ENCODE measurements around the gene UPF3A.
A peak's percentile ranks its signal among the peaks of the same experiment; 100 is the strongest.
"Not testable (repeated sequence)": the region's sequence is repeated elsewhere in the genome, so short reads cannot be mapped to it uniquely, and the experiment has no call there.

Gene UPF3A

DNA sequence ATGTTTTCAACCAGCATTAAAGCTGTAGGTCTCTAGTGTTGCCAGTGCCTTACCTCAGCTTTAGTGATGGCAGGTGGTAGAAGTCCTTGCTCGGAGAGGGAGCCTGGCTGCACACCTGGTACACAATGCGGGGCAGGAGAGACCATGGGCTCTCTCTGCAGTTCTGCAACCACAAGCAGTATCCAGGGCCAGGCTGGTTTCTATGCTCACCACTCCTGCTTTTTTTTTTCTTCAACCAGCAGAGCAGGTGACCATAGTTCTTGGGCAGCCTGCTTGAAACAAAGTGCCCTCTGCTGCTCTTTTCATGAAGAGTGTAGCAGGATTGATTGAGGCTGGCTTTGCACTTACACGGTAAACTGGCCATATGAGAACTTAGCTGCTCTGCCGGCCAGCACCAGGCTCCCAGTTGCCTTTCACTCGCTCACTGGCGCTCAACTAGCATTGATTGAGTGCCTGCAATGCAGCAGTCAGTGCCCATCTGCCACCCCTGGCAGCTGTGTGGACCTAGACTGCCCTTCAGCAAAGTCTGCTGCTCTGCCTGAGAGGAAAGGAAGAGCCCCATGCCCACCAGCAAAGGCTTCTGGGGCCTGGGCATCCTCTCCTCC is 28.5 kb downstream of the UPF3A start:
- DNase-seq: no peak

DNA sequence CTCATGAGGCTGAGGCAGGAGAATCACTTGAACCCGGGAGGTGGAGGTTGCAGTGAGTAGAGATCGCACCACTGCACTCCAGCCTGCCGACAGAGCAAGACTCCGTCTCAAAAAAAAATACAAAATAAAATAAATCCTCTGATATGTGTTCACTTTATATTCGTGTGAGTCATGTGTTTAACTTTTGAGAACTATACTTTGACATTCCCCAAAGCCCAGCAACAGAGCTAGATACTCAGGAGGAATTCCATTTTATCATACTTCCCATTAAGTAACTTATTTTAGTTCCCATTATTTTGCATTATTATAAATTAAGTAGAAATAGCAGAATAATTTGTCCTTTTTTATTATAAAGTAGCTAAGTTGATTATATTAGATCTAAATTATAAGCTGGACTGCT is 29.6 kb downstream of the UPF3A start:
- no peak for DNase-seq

DNA sequence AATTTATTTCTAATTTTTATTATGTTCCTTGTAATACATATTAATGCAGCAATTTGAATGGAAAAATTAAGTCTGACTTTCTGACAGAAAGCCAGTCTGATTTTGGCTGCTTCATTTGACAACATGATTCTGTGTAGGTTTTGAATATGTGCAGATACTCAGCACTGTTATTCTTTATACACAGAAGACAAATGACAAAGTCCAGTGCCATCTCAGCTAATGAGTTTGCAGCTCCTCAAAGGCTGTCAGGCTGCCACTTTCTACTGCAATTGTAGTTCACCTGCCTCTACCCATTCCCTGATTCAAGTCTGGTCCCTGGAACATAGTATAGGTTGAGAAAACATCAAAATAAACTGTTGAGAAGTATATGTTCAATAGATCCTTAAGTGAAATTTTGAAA is 30.0 kb downstream of the UPF3A start:
- DNase-seq: no peak

DNA sequence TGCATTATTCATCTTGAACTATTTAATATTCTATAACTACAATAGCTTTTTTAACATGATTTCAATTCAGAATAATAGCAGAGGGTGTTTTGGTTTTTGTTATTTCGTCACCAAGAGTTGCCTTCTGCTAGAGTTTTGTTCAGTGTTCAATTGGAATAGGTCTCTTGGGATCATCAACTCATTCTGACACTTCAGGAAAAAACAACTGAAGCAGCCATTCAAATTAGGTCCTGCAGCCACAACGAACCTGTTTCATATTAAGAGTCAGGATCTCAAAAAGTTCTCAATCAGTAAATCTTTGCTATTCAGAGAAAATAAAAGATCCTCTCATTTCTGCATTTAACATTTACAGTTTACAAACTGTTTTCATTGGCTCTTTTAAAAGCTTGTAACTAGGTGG is 30.5 kb downstream of the UPF3A start:
- no peak for DNase-seq

DNA sequence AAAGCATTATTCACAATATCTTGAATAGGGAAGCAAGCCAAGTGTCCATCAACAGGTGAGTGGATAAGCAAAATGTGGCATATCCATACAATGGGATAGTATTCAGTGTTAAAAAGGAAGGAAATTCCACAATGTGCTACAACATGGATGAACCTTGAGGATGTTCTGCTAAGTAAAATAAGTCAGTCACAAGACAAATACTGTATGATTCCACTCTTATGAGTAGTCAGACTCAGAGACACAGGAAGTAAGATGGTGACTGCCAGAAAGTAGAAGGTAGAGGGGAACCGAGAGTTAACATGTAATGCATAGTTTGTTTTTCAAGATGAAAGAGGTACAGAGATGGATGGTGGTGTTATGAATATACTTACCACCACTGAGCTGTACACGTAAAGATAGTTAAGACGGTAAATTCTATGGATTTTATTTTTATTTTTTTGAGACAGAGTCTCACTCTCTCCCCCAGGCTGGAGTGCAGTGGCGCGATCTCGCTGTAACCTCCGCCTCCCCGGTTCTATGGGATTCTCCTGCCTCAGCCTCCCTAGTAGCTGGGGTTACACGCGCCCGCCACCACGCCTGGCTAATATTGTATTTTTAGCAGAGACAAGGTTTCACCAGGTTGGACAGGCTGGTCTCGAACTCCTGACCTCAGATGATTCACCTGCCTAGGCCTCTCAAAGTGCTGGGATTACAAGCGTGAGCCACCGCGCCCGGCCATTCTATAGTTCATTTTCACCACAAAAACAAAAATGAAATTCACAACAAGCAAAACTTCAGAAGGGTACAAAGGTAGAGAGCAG is 31.9 kb downstream of the UPF3A start:
- DNase-seq: peak; percentile 29

DNA sequence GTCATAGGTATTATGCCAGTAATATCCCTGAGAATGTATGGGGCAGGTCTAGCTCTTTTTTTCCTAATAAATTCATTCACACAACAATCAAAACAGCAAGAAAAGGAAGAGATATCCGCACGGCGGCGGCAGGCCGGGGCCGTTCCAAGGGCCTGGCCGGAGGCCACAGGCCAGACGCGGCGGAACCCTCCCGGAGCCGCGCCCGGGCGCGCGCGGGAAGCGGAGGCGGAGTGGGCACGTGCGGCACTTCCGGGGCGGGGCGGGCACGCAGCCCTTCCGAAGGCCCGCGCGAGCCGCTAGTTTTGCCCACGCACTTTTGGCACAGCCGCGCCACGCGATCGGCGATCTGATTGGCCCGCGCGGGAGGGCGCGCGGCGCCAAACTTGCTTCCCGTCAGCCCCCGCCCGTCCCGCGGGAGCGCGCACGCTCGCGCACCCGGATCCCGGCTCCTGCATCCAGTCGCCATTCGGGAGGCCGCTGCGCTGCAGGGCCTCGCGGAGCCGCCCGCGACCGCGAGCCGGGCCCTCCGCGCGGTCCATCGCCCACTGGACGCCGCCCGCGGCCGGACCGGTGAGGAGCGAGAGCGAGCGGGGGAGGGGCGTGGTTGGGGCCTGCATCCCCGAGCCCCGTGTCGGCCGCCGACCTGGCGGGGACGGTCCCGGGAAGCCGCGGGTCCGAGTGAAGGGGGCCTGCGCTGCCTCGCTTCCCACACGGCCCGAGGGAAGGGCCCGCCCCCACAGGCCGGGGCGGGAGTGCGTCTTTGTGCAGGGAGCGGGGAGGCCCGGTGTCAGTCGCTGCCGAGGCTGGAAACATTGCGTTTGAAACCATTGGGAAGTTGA is 32.9 kb downstream of the UPF3A start, which contains the start of gene CHAMP1:
Gene CHAMP1, plus strand, starts transcription at position 430 of the 839 bp plus-strand sequence. CDS start 9,340 bp downstream, outside the sequence.
- DNase-seq: peak; percentile 97

DNA sequence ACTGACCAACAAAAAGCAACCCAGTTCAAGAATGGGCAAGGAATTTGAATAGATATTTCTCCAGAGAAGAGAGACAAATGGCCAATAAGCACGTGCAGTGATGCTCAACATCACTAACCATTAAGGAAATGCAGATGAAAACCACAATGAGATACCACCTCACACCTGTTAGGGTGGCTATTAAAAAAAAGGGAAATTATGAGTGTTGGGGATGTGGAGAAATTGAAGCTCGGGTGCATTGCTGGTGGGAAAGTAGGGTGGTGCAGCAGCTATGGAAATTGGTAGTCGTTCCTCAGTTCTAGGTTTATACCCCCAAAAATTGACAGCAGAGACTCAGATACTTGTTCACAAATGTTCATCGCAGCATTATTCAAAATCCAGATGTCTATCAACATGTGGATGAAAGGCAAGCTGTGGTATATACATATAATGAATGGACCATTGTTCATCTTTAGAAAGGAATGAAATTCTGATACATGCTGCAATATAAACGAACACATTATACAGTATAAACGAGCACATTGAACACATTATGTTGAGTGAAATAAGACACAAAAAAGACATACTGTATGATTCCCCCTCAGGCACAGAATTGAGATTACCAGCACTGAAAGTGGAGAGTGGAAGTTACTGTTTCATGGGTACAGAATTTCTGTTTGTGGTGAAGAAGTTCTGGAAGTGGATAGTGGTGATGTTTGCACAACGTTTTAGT is 33.8 kb downstream of the UPF3A start:
- DNase-seq: peak; percentile 24

DNA sequence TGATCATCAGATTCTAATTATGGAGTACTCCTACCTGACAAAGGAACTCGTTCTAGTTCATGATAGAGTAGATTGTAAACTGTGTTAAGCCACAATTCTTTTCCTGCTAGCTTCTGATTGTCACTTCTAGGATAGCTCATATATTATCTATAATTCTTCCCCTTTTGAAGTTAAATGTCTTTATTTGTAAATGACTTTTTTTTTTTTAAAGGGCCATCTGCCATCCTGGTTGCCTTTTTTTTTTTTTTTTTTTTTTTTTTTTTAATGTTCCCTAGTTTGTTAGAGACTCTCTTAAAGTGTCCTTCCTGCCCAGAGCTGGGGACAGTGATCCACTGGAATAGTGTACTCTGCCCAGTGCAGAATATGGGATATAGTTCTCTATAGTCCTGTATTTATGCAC is 37.2 kb downstream of the UPF3A start:
- DNase-seq: peak; percentile 30

DNA sequence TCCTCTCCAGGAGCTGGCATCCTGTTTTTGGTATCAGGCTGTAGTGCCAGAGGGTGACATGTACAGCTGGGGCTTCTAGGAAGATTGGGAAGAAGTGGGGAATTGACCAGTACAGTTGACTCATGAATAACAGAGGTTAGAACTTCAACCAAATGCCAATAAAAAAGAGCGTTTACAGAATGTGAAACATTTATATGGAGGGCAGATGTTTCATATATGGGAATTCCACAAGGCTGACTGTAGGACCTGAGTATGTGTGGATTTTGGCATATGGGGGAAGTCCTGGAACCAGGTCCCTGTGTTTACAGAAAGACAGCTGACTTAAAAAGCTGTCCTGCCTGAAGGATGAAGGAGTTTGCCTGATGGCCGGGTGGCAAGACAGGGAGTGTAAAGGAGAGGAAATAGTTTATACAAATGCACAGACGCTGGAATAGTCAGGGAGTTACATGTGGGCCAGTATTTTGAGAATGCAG is 38.1 kb downstream of the UPF3A start:
- DNase-seq: no peak

DNA sequence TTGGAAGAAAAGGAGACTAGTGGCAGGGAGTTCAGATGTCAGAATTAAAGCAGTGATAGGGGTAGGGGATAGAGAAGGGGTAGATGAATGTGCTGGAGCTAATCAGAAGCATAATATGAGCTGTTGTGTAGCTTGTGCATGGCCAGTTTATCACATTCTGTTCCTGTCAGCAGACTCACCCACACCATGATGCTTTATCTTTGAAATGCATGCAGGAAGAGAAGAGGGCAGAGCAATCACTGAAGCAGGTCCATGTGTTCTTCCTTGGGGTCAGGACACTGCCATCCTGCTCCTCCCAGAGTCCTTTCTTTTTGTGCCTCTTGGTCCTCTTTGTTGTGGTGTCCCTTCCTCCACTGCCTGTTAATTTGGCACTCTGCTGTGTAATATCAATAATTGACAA is 38.7 kb downstream of the UPF3A start:
- peak; percentile 89 for DNase-seq

DNA sequence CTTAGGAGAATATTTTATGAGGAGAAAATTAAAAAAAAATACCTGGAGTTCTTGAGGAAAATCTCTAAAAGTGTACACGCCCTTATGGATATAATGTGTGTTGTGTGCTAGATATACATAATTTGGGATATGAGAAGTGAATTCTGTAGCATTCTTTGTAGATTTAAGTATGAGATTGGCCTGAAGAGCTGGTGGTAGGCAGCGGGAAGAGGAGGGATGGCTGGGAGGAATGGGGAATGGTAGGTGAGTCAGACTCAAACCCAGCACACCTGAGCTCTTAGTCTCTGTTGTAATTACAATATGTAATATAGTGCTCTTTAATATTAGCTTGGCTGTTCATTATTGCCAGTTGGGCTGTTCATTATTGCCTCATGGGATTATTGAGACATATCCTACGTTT is 39.9 kb downstream of the UPF3A start:
- no peak for DNase-seq

DNA sequence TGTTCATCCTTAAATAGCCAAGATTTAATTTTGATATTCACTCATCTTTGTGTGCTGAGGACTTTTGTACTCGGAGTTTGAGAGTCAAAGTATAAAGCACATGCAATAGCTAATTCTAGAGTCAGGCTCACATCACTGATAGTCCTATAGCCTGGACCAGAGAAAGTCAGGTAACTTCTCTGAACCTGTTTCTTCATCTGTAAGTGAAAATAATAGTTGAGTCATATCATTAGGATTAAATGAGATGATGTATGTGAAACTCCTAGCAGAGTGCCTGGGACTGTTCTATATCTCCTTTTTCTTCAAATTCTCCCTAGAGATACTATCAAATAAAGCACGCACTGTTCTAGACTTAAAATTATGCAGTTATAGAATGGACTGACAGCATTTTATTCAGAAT is 41.9 kb downstream of the UPF3A start:
- no peak for DNase-seq

DNA sequence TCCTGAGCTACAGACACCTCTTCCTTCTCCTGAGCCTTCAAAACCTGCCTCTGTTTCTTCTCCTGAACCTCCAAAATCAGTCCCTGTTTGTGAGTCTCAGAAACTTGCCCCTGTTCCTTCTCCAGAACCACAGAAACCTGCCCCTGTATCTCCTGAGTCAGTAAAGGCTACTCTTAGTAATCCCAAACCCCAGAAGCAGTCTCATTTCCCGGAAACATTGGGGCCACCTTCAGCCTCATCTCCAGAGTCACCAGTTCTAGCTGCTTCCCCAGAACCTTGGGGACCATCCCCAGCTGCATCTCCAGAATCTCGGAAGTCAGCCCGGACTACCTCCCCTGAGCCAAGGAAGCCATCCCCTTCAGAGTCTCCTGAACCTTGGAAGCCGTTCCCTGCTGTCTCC is 42.9 kb downstream of the UPF3A start:
- no peak for DNase-seq

DNA sequence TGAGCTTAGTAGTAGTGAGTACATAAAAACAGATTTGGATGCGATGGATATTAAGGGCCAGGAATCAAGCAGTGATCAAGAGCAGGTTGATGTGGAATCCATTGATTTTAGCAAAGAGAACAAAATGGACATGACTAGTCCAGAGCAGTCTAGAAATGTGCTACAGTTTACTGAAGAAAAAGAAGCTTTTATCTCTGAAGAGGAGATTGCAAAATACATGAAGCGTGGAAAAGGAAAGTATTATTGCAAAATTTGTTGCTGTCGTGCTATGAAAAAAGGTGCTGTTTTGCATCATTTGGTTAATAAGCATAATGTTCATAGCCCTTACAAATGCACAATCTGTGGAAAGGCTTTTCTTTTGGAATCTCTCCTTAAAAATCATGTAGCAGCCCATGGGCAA is 44.3 kb downstream of the UPF3A start:
- peak; percentile 50 for DNase-seq

DNA sequence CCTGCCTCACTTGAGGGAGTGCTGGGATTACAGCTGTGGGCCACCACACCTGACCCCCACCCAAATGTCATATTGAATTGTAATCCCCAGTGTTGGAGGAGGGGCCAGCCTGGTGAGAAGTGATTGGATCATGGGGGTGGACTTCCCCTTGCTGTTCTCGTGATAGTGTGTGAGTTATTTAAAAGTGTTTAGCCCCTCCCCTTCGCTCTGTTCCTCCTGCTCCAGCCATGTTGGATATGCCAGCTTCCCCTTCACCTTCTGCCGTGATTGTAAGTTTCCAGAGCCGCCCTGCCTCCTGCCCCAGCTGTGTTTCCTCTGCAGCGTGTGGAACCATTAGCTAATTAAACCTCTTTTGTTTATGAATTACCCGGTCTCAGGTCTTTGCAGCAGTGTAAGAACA is 46.6 kb downstream of the UPF3A start:
- DNase-seq: no peak

DNA sequence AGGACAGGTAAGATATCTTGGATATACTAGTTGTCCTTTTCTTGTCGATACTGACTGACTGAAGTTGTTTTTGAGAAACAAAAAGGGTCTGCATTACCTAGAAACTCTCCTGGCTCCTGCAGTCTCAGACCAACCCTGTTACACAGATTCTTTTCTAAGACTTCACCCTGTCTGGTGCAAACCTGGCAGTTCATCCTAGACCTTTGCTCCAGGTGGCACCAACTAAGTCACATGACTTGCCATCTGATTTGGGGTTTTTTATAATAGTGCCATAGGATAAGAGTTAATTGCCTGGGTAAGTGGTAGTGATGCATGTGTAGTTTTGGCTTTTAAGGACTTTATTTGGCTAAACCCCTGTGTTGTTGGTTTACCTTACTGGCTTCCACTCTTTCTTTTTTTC is 47.2 kb downstream of the UPF3A start:
- DNase-seq: no peak

DNA sequence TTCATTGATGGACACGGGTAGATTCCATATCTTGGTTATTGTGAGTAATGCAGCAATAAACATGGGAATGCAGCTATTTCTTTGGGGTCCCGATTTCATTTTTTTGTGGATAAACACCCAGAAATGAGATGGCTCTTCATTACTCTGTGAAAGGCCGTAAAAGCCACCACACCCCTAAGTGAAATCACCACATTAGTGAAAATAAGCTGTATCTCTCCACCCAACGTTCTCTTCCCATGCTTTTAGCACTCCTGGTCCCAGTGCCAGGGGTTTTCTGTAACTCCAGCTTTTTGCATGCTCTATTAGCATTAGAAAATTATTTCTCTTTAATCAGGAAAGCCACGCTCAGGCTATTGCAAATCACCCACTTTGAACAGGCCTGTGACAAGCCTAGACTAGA is 48.7 kb downstream of the UPF3A start:
- DNase-seq: no peak

DNA sequence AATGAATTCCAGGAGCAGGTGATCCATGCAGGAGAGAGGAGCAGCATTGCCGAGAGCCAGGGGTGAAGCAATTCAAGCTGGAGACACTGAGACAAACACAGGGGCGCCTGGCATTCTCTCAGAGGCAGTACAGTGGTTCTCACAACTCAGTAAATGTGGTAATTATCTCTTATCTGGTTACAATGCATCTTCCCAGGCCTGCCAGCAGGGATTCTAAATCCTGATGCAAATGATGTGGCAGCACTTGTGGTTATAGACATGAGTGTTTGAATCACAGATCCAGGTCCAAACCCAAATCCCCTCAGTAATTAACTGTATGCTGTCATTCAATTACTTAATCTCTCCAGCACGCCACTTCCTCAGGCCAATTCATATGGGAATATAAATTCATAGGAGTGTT is 52.5 kb downstream of the UPF3A start:
- not testable (repeated sequence) for DNase-seq

DNA sequence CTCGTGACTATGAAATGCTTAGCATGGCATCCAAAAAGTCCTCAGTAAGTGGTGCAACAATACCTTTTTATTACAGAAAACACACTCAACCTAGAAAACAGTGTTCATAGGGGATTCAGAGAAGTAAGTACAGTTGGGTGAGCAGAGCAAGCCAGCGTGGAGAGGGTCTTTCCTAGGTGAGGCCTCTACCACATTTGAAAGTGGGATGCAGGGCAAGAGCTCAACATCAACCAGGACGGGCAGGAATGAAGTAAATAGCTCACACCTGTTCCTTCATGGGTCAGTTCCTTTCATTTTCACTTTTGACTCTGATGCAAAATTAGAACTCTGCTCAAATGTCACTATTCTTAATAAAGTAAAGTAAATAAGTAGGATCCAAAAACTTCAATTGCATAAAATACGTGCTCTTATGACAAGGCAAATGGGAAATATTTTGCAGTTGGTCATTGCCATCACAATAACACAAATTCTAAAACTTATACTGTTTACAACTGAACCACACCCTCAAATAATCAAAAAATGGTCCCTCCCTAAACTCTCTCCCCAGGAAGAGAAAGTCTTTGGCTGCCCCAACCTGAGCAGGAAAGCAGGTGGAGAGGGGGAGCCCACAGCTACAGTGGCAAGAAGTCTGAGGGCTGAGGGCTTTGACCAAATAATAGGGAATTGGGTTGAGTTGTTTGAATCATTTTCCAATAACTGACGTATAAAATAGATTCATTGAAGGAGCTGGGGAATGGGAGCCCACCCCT is 53.1 kb downstream of the UPF3A start:
- no peak for DNase-seq

DNA sequence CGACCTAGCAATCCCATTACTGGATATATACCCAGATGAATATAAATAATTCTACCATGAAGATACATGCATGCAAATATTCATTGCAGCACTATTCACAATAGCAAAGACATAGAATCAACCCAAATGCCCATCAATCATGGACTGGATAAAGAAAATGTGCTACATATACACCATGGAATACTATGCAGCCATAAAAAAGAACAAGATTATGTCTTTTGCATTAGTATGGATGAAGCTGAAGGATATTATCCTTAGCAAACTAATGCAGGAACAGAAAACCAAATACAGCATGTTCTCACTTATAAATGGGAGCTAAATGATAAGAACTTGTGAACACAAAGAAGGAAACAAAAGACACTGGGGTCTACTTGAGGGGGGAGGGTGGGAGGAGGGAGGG is 55.1 kb downstream of the UPF3A start:
- not testable (repeated sequence) for DNase-seq

DNA sequence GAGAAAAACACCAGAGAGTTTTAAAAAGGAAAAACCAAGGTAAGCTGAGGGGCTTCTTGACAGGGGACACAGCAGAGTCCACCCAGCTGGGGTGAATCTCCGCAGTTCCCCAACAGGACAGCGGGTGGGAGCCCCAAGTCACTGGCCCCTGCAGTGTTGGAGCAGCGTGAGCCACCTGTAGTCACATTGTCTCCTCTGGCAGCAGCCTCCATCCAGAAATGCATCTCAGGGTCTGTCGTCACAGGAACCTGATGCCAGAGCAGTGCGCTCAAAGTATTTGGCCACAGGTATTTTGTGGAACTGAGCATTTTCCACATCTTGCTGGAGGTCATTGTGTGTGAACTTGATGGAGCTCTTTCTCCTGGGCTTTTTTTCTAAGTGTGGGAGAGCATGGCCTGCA is 57.6 kb downstream of the UPF3A start:
- DNase-seq: no peak

DNA sequence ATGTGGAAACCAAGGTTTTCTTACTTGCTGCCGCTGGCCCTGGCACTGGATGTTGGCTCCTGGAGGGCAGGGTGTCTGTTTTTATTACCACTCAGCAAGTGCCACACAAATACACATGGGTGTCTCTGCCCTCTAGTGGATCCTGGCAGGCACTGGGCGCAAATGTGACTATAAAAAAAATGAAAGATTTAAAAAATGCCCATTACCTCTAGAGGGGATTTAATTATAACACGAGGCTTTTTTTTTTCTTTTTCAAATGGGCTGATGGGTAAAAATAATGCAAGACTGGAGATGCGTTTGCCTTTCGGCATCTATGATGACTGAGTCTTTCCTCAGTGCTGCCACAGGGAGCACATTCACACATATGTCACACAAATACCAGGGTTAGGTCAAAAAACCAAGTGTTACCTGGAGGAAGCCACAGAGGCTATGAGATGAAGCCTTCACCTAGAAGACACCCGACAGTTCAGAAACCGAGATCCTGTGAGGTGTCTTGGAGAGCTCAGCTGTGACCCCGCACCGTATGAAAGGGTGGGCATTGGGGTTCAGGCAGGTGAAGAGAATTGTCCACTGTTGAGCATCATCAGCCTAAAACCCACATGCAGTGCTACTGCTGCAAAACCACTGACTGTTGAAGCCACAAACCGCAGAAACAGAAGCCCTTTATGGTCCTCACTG is 58.6 kb downstream of the UPF3A start:
- peak; percentile 86 for DNase-seq
